Small intestine (tissue), 7 donors: ENCODE data around the gene SLC39A2. TPM values are rescaled to one million over a fixed set of nuclear protein-coding genes. Genes with fewer than 3 reads are reported as not detected.

Experiments used
- DNase-seq, 2 donors: peaks; one replicate each; pipeline versions ENCODE4 v3.0.0 to v3.0.0-alpha.2; 2013
- FAIRE-seq: peaks from 2 replicates; lab custom pipeline; 2012; peaks lifted over from hg19 to GRCh38; lab: Jason Lieb, UNC
- H3K27ac ChIP-seq, 3 donors: one replicate each; pipeline ENCODE4 v1.5.1; 2013; ENCODE audit warnings: low read length in 2 of 3, mild to moderate bottlenecking in 2 of 3, control low read depth in 1 of 3, inconsistent platforms in 1 of 3, low read depth in 1 of 3, moderate library complexity in 1 of 3
- H3K27me3 ChIP-seq, 3 donors: one replicate each; pipeline ENCODE4 v1.6.1; 2013; ENCODE audit warnings: low read length in 3 of 3, inconsistent platforms in 1 of 3; ENCODE audit not compliant: control insufficient read depth in 3 of 3, insufficient read depth in 3 of 3
- H3K36me3 ChIP-seq, 3 donors: one replicate each; pipeline ENCODE4 v1.6.1; 2013; ENCODE audit warnings: low read length in 3 of 3, inconsistent platforms in 1 of 3, low read depth in 1 of 3, mild to moderate bottlenecking in 1 of 3, moderate library complexity in 1 of 3; ENCODE audit not compliant: control insufficient read depth in 3 of 3, insufficient read depth in 2 of 3
- H3K4me1 ChIP-seq, 3 donors: one replicate each; pipeline ENCODE4 v1.6.1; 2013; ENCODE audit warnings: low read length in 2 of 3, inconsistent platforms in 1 of 3, low read depth in 1 of 3, mild to moderate bottlenecking in 1 of 3, moderate library complexity in 1 of 3; ENCODE audit not compliant: control insufficient read depth in 3 of 3, insufficient read depth in 2 of 3
- H3K4me3 ChIP-seq, 3 donors: one replicate each; pipeline ENCODE4 v1.5.1; 2013; ENCODE audit warnings: low read length in 3 of 3, control low read depth in 1 of 3, inconsistent platforms in 1 of 3, low read depth in 1 of 3, mild to moderate bottlenecking in 1 of 3, moderate library complexity in 1 of 3
- H3K9me3 ChIP-seq, 2 donors: one replicate each; pipeline ENCODE4 v1.6.1; 2013; ENCODE audit warnings: low read depth in 1 of 2, low read length in 1 of 2; ENCODE audit not compliant: control insufficient read depth in 2 of 2, insufficient read depth in 1 of 2
- WGBS, 3 donors: extraction: QIAGEN DNeasy Blood & Tissue Kit; methylation state at CpG; one replicate each; pipeline ENCODE4 v1.1.7; 2013; 5-methylcytosine and 5-hydroxymethylcytosine counted together
- polyA plus RNA-seq, 4 donors: library from polyadenylated mRNA; stranded (reverse) in 3 of 4; unstranded in 1 of 4; fragments of 200-250 nt in 3 of 4; fragments of 120-200 nt in 1 of 4; gene quantifications; one replicate each; pipeline versions ENCODE4 v1.2.1 to v1.2.3, GENCODE V29; 2013
- donor health status: healthy with polysubstance abuse.
- donor health status: control.
- donor health status: control.
- donor health status: Bipolar disorder and iron deficiency.
- donor health status: healthy.

The SLC39A2 gene
- polyA plus RNA-seq, 4 donors = 0.04 to 0.67 (median 0.16) TPM; not detected in 1

DNA sequence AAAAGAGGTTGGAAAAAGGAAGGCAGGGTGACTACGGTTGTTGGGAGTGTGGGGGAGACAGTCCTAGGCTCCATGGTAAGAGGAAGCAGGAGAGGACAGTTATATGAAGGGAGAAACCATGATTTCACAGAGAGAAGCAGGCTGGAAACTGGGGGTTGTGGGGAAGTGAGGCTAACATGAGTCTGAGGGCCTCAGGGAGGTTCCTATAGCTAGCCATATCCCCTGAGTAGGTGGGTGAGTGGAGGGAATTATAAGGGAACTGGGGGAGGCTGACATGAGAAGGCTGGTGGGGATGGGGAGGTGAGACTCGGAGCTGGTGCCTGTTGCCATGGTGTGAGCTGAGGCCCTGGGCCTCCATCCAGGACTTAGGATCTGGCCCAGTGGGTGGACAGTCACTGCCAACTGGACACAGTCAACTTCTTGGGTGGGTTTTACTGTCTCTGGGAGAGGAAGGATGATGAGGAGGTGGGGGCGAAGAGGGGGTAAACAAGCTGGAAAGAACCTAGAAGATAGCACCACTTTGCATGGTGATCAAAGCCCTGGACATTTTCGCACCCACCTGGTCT lies 34.1 kb downstream of the SLC39A2 start:
- no peak for DNase-seq
- no peaks in the 10 kb centered on the region for H3K27me3 ChIP-seq
- WGBS, 3 donors = 92 to 94% (median 93%) methylated on average over 4 of the region's 4 CpGs
- H3K4me1 ChIP-seq = peaks cover 0 to 11% (median 0%) of the 10 kb centered on the region in 3 donors
- no peaks in the 10 kb centered on the region for H3K36me3 ChIP-seq
- H3K4me3 ChIP-seq = no peak overlapping the region
- H3K9me3 ChIP-seq = no peaks in the 10 kb centered on the region
- no peak overlapping the region for H3K27ac ChIP-seq
- no peak for FAIRE-seq

DNA sequence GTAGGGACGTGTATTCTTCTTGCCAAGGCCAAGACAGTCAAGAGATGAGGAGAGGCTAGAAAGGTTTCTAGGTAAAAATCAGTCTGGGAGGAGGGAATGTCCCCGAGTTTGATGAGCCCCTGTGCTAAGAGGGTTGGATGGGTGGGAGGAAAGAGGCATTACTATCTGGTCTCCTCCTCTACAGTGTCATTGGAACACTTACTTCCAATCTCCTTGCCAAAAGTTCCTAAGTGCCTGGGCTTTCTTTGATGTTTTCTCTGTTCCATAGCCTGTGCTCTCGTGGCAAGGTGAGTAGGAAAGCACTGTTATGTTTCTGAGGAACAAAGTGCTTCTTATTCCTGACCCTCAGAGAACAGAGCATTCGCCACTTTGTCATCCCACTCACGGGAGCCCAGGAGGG lies 35.6 kb downstream of the SLC39A2 start, which contains the start of gene RNASE13:
TSS of gene RNASE13 (minus strand) at position 101 of the 400 bp plus-strand sequence. CDS start 519 bp downstream, outside the sequence.
- no peak for FAIRE-seq
- WGBS, 3 donors = 78 to 85% (median 82%) methylated on average over 5 of the region's 5 CpGs
- no peaks in the 10 kb centered on the region for H3K9me3 ChIP-seq

DNA sequence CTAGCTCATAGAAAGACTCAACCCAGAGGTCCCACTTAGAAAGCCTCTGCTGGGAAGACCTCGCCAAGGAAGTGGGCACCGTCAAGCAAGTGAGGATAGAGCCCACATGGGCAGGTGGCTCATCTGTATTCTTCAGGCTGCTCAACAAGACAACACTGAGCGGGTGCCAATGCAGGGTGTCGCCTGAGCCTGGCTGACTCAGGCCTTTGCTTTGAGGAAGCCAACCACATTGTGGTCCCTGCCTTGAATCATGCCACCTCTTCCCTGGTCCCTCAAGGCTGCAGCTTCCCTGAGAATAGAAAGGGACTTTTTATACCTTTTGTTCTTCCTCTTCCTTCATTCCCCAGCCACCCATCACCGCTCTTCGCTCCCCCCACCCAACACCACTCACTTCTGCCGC lies 37.7 kb downstream of the SLC39A2 start:
- no peak overlapping the region for H3K4me3 ChIP-seq
- no peak overlapping the region for H3K27ac ChIP-seq
- 89 to 95% (median 91%) methylated on average over 7 of the region's 7 CpGs for WGBS, 3 donors
- no peak for DNase-seq
- H3K4me1 ChIP-seq = peaks cover 0 to 29% (median 0%) of the 10 kb centered on the region in 3 donors
- H3K9me3 ChIP-seq = no peaks in the 10 kb centered on the region
- H3K36me3 ChIP-seq = no peaks in the 10 kb centered on the region
- H3K27me3 ChIP-seq = no peaks in the 10 kb centered on the region
- no peak for FAIRE-seq

More for the DNA sequence above, 35.6 kb downstream of the SLC39A2 start, which contains the start of gene RNASE13:
- no peaks in the 10 kb centered on the region for H3K27me3 ChIP-seq
- peaks cover 0 to 26% (median 0%) of the 10 kb centered on the region in 3 donors for H3K4me1 ChIP-seq
- H3K27ac ChIP-seq = no peak within 1 kb of the TSS
- H3K4me3 ChIP-seq = no peak within 1 kb of the TSS
- DNase-seq = no peak
- no peaks in the 10 kb centered on the region for H3K36me3 ChIP-seq

DNA sequence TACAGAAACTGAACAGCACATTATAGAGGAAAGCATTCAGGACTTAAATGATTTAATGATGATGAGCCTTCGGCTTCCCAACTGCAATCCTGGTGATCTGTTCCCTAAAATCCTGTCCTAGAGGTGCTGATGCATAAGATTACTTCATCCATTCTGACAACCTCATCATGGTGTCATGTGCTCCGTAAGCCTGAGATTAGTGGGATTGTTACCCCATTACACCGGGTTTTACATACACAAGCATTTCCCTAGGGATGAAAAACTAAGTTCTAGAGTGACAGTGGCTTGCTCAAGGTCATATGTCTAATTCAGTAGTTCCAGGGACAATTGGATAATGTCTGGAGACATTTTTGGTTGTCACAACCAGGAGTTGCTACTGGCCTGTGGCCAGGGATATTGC lies 38.1 kb downstream of the SLC39A2 start:
- 84 to 92% (median 89%) methylated on average over 3 of the region's 3 CpGs for WGBS, 3 donors
- no peak for FAIRE-seq

GRCh38 chr14:21038441-21039422 lies 39.6 kb downstream of the SLC39A2 start:
- FAIRE-seq (no peak), DNase-seq (peak; percentile 69 to 76)
- no peak overlapping the region for H3K4me3 ChIP-seq
- peaks cover 0 to 34% (median 5%) of the 10 kb centered on the region in 3 donors for H3K4me1 ChIP-seq
- no peaks in the 10 kb centered on the region for H3K9me3 ChIP-seq
- H3K36me3 ChIP-seq = no peaks in the 10 kb centered on the region
- H3K27me3 ChIP-seq = no peaks in the 10 kb centered on the region
- H3K27ac ChIP-seq = peak overlapping the region in 2 of 3 donors; percentile 30 to 69
- WGBS, 3 donors = 12 to 25% (median 20%) methylated on average over 10 of the region's 10 CpGs

More for the DNA sequence above, 38.1 kb downstream of the SLC39A2 start:
- DNase-seq = no peak
- Histone ChIP-seq H3K4me3 (no peak overlapping the region), H3K9me3 (no peaks in the 10 kb centered on the region), H3K27me3 (no peaks in the 10 kb centered on the region), H3K4me1 (peaks cover 0 to 29% (median 0%) of the 10 kb centered on the region in 3 donors), H3K36me3 (no peaks in the 10 kb centered on the region), H3K27ac (no peak overlapping the region)

- DNase-seq (peak; percentile 68 to 78), FAIRE-seq (no peak)
- H3K36me3 ChIP-seq = no peaks in the 10 kb centered on the region
These were observed 40.7 kb downstream of the SLC39A2 start for GRCh38 chr14:21039585-21040369.

GRCh38 chr14:21040370-21040925 lies 41.4 kb downstream of the SLC39A2 start:
- FAIRE-seq (no peak), DNase-seq (no peak)
- WGBS, 3 donors = 75 to 80% (median 77%) methylated on average over 8 of the region's 8 CpGs
- no peak overlapping the region for H3K4me3 ChIP-seq
- H3K9me3 ChIP-seq = no peaks in the 10 kb centered on the region
- H3K27me3 ChIP-seq = no peaks in the 10 kb centered on the region
- H3K36me3 ChIP-seq = no peaks in the 10 kb centered on the region
- no peak overlapping the region for H3K27ac ChIP-seq
- H3K4me1 ChIP-seq = peaks cover 0 to 37% (median 5%) of the 10 kb centered on the region in 3 donors

More at GRCh38 chr14:21039585-21040369, 40.7 kb downstream of the SLC39A2 start:
- Histone ChIP-seq H3K27ac (peak overlapping the region in 2 of 3 donors; percentile 30 to 69), H3K4me3 (no peak overlapping the region), H3K9me3 (no peaks in the 10 kb centered on the region), H3K27me3 (no peaks in the 10 kb centered on the region), H3K4me1 (peaks cover 0 to 37% (median 5%) of the 10 kb centered on the region in 3 donors)
- 44 to 50% (median 45%) methylated on average over 8 of the region's 8 CpGs for WGBS, 3 donors
